ENCODE results near the gene FLNB. TPM values are rescaled to one million over a fixed set of nuclear protein-coding genes. Genes with fewer than 3 reads are reported as not detected.

Gene FLNB
- total RNA-seq, 3 donors from 2014 or later (not counting 1 experiment from before 2014, with no cell fraction given), result 24.6 to 30.8 (median 26.6) TPM

DNA sequence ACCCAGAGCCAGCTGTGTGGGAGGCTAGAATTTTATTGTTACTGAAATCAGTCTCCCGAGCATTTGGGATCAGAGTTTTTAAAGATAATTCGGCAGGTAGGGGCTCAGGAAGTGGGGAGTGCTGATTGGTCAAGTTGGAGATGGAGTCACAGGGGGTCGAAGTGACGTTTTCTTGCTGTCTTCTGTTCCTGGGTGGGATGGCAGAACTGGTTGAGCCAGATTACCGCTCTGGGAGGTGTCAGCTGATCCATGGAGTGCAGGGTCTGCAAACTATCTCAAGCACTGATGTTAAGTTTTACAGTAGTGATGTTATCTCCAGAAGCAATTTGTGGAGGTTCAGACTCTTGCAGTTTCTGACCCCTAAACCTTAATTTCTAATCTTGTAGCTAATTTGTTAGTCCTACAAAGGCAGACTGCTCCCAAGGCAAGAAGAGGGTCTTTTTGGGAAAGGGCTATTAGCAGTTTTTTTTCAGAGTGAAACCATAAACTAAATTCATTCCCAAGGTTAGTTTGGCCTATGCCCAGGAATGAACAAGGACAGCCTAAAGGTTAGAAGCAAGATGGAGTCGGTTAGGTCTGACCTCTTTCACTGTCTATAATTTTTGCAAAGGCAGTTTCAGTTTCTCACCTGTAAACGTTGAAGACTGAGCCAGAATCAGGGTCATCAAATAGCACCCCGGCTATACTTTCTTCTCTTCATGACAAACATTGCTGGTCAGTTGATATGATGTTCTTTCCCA, 28.2 kb downstream of the FLNB start:
- Mint-ChIP-seq H3K4me1 (peaks cover 26 to 29% of the 10 kb centered on the region in 2 donors), H3K36me3 (no peaks in the 10 kb centered on the region), H3K27ac (peak overlapping the region; percentile 86 to 87), H3K27me3 (ENCODE audit: low read depth in 2 of 2) (no peaks in the 10 kb centered on the region), H3K9me3 (no peaks in the 10 kb centered on the region), H3K4me3 (no peak overlapping the region)
- Histone ChIP-seq H3K4me3 (ENCODE audit: low read length) (no peak overlapping the region), H3K36me3 (ENCODE audit: control insufficient read depth, insufficient read depth, low read length) (no peaks in the 10 kb centered on the region), H3K9me3 (ENCODE audit: control insufficient read depth, insufficient read depth, low read length) (no peaks in the 10 kb centered on the region), H3K4me1 (ENCODE audit: control insufficient read depth, insufficient read depth, low read length) (peaks cover 50% of the 10 kb centered on the region), H3K27ac (ENCODE audit: low read length) (no peak overlapping the region), H3K27me3 (ENCODE audit: control insufficient read depth, insufficient read depth, low read length) (no peaks in the 10 kb centered on the region)
- intact Hi-C loops (cut with micrococcal nuclease), result no loop called here
- TF ChIP-seq, protein P1, sequence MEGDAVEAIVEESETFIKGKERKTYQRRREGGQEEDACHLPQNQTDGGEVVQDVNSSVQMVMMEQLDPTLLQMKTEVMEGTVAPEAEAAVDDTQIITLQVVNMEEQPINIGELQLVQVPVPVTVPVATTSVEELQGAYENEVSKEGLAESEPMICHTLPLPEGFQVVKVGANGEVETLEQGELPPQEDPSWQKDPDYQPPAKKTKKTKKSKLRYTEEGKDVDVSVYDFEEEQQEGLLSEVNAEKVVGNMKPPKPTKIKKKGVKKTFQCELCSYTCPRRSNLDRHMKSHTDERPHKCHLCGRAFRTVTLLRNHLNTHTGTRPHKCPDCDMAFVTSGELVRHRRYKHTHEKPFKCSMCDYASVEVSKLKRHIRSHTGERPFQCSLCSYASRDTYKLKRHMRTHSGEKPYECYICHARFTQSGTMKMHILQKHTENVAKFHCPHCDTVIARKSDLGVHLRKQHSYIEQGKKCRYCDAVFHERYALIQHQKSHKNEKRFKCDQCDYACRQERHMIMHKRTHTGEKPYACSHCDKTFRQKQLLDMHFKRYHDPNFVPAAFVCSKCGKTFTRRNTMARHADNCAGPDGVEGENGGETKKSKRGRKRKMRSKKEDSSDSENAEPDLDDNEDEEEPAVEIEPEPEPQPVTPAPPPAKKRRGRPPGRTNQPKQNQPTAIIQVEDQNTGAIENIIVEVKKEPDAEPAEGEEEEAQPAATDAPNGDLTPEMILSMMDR (IDR thresholded peaks at IDR 0.05), result no peak
- 84% methylated on average over 8 of the region's 8 CpGs for WGBS (ENCODE audit: insufficient coverage)
- DNase-seq (no peak), ATAC-seq (no peak)

DNA sequence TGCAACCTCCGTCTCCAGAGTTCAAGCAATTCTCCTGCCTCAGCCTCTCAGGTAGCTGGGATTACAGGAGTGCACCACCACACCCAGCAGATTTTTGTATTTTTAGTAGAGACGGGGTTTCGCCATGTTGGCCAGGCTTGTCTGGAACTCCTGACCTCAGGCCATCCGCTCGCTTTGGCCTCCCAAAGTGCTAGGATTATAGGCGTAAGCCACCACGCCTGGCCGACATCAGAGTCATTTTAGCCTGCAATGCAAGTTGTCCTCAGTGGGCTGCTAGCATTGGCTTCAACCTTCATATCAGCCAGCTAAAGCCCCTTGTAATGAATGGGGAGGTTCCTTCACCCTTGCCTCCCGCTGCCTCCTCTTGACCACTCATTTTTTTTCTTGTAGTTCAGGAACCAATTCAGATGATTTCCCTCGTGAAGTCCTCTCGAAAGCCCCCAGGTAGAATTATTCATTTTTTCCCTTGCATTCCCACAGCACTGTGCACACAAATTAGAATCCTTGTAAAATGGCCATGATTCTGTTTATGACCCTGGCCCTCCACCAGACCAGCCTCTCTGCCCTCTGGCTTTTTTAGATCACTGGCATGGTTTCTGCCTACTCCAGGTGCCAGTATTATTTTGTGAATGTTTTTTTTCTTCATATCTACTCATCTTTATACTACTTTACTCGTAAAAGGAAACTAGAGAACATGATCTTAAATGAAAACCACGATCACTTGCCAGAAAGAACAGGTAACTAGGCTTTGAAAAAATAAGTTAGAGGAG, 29.1 kb downstream of the FLNB start:
- intact Hi-C loops (cut with micrococcal nuclease), result no loop called here
- TF ChIP-seq, protein P1 (IDR thresholded peaks at IDR 0.05), result no peak
- H3K9me3 Mint-ChIP-seq, result no peaks in the 10 kb centered on the region
- H3K9me3 ChIP-seq (ENCODE audit: control insufficient read depth, insufficient read depth, low read length), result no peaks in the 10 kb centered on the region
- DNase-seq (no peak), ATAC-seq (no peak)
- no peak overlapping the region for H3K27ac ChIP-seq (ENCODE audit: low read length)
- no peaks in the 10 kb centered on the region for H3K36me3 ChIP-seq (ENCODE audit: control insufficient read depth, insufficient read depth, low read length)
- no peak overlapping the region for H3K27ac Mint-ChIP-seq
- no peak overlapping the region for H3K4me3 ChIP-seq (ENCODE audit: low read length)
- no peaks in the 10 kb centered on the region for H3K36me3 Mint-ChIP-seq
- H3K27me3 Mint-ChIP-seq (ENCODE audit: low read depth in 2 of 2), result no peaks in the 10 kb centered on the region
- H3K4me1 Mint-ChIP-seq, result peaks cover 35% of the 10 kb centered on the region in 2 donors
- no peak overlapping the region for H3K4me3 Mint-ChIP-seq
- WGBS (ENCODE audit: insufficient coverage), result 97% methylated on average over 11 of the region's 13 CpGs
- no peaks in the 10 kb centered on the region for H3K27me3 ChIP-seq (ENCODE audit: control insufficient read depth, insufficient read depth, low read length)
- H3K4me1 ChIP-seq (ENCODE audit: control insufficient read depth, insufficient read depth, low read length), result peaks cover 58% of the 10 kb centered on the region

GRCh38 chr3:58038675-58039292, 30.6 kb downstream of the FLNB start:
- intact Hi-C loops (cut with micrococcal nuclease), result no loop called here

More at GRCh38 chr3:58038675-58039292, 30.6 kb downstream of the FLNB start:
- DNase-seq (no peak), ATAC-seq (no peak)
- no peak overlapping the region for H3K4me3 Mint-ChIP-seq
- peaks cover 35 to 41% of the 10 kb centered on the region in 2 donors for H3K4me1 Mint-ChIP-seq
- Histone ChIP-seq H3K36me3 (ENCODE audit: control insufficient read depth, insufficient read depth, low read length) (no peaks in the 10 kb centered on the region), H3K9me3 (ENCODE audit: control insufficient read depth, insufficient read depth, low read length) (no peaks in the 10 kb centered on the region), H3K4me1 (ENCODE audit: control insufficient read depth, insufficient read depth, low read length) (peaks cover 64% of the 10 kb centered on the region), H3K4me3 (ENCODE audit: low read length) (no peak overlapping the region), H3K27ac (ENCODE audit: low read length) (no peak overlapping the region), H3K27me3 (ENCODE audit: control insufficient read depth, insufficient read depth, low read length) (no peaks in the 10 kb centered on the region)
- TF ChIP-seq, protein P1 (IDR thresholded peaks at IDR 0.05), result no peak
- no peak overlapping the region for H3K27ac Mint-ChIP-seq
- no peaks in the 10 kb centered on the region for H3K36me3 Mint-ChIP-seq
- WGBS (ENCODE audit: insufficient coverage), result 83% methylated on average over 8 of the region's 8 CpGs
- no peaks in the 10 kb centered on the region for H3K9me3 Mint-ChIP-seq
- no peaks in the 10 kb centered on the region for H3K27me3 Mint-ChIP-seq (ENCODE audit: low read depth in 2 of 2)
